Measurements from ENCODE around the gene SMCO4. TPM values are rescaled to one million over a fixed set of nuclear protein-coding genes. Genes with fewer than 3 reads are reported as not detected.

SMCO4 gene
- total and polyA plus RNA-seq, 2 of the 8 experiments (the other 6 are each of a cell fraction or from before 2014, with no cell fraction given) = 33.2 to 53.9 TPM

GRCh38 chr11:93573184-93573583, 30.0 kb upstream of the SMCO4 start:
- H4K8ac ChIP-seq (ENCODE audit: extremely low read depth, insufficient read depth, low read length) = no peak overlapping the region
- no peak overlapping the region for H2BK120ac ChIP-seq (replicated peaks; ENCODE audit: low read depth, low read length)
- 95% methylated on average over 1 of the region's 1 CpG; no CpG with 5 or more reads in 1 of the 2 experiments for WGBS, 2 experiments (ENCODE audit: extremely low coverage in 1 of 2, insufficient coverage in 1 of 2, insufficient read length in 1 of 2, insufficient replicate concordance in 2 of 2, low coverage in 1 of 2, low lambda C conversion rate in 2 of 2, missing lambda C conversion rate in 1 of 2)
- TF ChIP-seq CBX8 (IDR thresholded peaks at IDR 0.05; ENCODE audit: borderline replicate concordance, low read depth, low read length) = no peak
- no peak for TF ChIP-seq CTBP2 (IDR thresholded peaks at IDR 0.05; ENCODE audit: borderline replicate concordance, insufficient read depth, insufficient read length, low read length)
- no peak for TF ChIP-seq TCF12 (IDR thresholded peaks at IDR 0.05; ENCODE audit: low read depth, low read length)
- TF ChIP-seq USF2 (IDR thresholded peaks at IDR 0.05; ENCODE audit: low read length) = no peak
- no peak for TF ChIP-seq ASH2L (IDR thresholded peaks at IDR 0.05; ENCODE audit: low read length)
- TF ChIP-seq EZH2 (IDR thresholded peaks at IDR 0.05; ENCODE audit: low read depth, low read length, severe bottlenecking) = no peak
- TF ChIP-seq JUN (IDR thresholded peaks at IDR 0.05; ENCODE audit: low read depth, low read length) = no peak
- TF ChIP-seq CHD1 (IDR thresholded peaks at IDR 0.05; ENCODE audit: low read depth, low read length) = no peak
- no peak for TF ChIP-seq CEBPB (IDR thresholded peaks at IDR 0.05; ENCODE audit: low read depth, low read length)
- no peak for TF ChIP-seq E2F6 (IDR thresholded peaks at IDR 0.05)
- TF ChIP-seq TEAD4 (IDR thresholded peaks at IDR 0.05; ENCODE audit: low read depth, low read length) = no peak
- TF ChIP-seq NANOG (IDR thresholded peaks at IDR 0.05; ENCODE audit: insufficient read depth, low read depth, low read length, poor library complexity, severe bottlenecking) = no peak
- TF ChIP-seq MAX (IDR thresholded peaks at IDR 0.05) = no peak

More at GRCh38 chr11:93573184-93573583, 30.0 kb upstream of the SMCO4 start:
- Histone ChIP-seq H3K27me3 (replicated peaks in 1 of 4; ENCODE audit: control insufficient read depth in 3 of 4, extremely low read depth in 1 of 4, insufficient read depth in 3 of 4, low read length in 3 of 4) (no peaks in the 10 kb centered on the region), H2BK15ac (ENCODE audit: low read length) (no peak overlapping the region), H4K5ac (ENCODE audit: insufficient read length, low read depth, low read length) (no peak overlapping the region), H3K14ac (ENCODE audit: insufficient read length) (no peak overlapping the region), H3K4me1 (replicated peaks in 1 of 4; ENCODE audit: control insufficient read depth in 3 of 4, insufficient read depth in 4 of 4, low read length in 3 of 4) (peaks cover 0 to 3% (median 0%) of the 10 kb centered on the region in 4 experiments; a peak in 2 of 7 replicates), H3K23ac (ENCODE audit: insufficient read length) (no peak overlapping the region), H3K18ac (ENCODE audit: extremely low read depth, low read length) (no peak overlapping the region), H2BK5ac (ENCODE audit: low read depth, low read length) (no peak overlapping the region), H3K56ac (replicated peaks; ENCODE audit: insufficient read length, low read depth, low read length) (no peak overlapping the region), H2AK5ac (ENCODE audit: low read depth, low read length) (no peak overlapping the region), H3K79me1 (ENCODE audit: low read depth, low read length) (no peaks in the 10 kb centered on the region), H3K27ac (ENCODE audit: low read depth, low read length) (no peak overlapping the region), H2BK20ac (ENCODE audit: low read length) (no peak overlapping the region), H3K4ac (replicated peaks; ENCODE audit: insufficient read length, low read depth, low read length) (no peak overlapping the region), H2AFZ (ENCODE audit: low read length) (no peak overlapping the region), H3K79me2 (ENCODE audit: control insufficient read depth in 1 of 2, insufficient read depth in 2 of 2, low read length in 2 of 2) (no peaks in the 10 kb centered on the region), H2BK12ac (ENCODE audit: low read depth, low read length) (no peak overlapping the region), H3K23me2 (ENCODE audit: low read depth, low read length) (no peaks in the 10 kb centered on the region), H3K9me3 (ENCODE audit: insufficient read depth in 2 of 2, low read depth in 1 of 2, low read length in 1 of 2) (no peaks in the 10 kb centered on the region), H3K9ac (replicated peaks in 1 of 4; ENCODE audit: extremely low read depth in 1 of 4, low read depth in 3 of 4, low read length in 3 of 4) (no peak overlapping the region), H3K4me3 (ENCODE audit: extremely low read depth in 1 of 4, insufficient read depth in 2 of 4, low read depth in 3 of 4, low read length in 4 of 4) (no peak overlapping the region), H4K91ac (replicated peaks; ENCODE audit: insufficient read length, low read length) (no peak overlapping the region), H3K36me3 (ENCODE audit: control insufficient read depth in 2 of 4, insufficient read depth in 4 of 4, low read length in 3 of 4) (no peaks in the 10 kb centered on the region), H4K20me1 (replicated peaks in 1 of 2; ENCODE audit: control insufficient read depth in 1 of 2, insufficient read depth in 2 of 2, low read length in 2 of 2) (no peaks in the 10 kb centered on the region), H3K4me2 (ENCODE audit: insufficient read depth in 1 of 2, low read depth in 2 of 2, low read length in 2 of 2) (no peak overlapping the region)
- FAIRE-seq (no peak), DNase-seq (ENCODE audit: low read depth in 1 of 2, low spot score in 2 of 2) (no peak)
- ChIA-PET CTCF (ENCODE audit: partially characterized antibody) (interaction anchor here (1.4 kb wide), 1 partner anchor 70 kb away, joined by 3 read pairs; no protein-coding TSS in a partner anchor), POLR2A (ENCODE audit: partially characterized antibody) (no interaction called here)
